Measurements from ENCODE around the gene RRM2. TPM values are rescaled to one million over a fixed set of nuclear protein-coding genes. Genes with fewer than 3 reads are reported as not detected.

RRM2 gene
- total RNA-seq, 1 experiment from 2014 or later: 129 TPM

- TF ChIP-seq ZNF532 (CRISPR knock-in tag; IDR thresholded peaks at IDR 0.05; ENCODE audit: borderline replicate concordance): no peak
- no peak for TF ChIP-seq ZSCAN18 (CRISPR knock-in tag; IDR thresholded peaks at IDR 0.05)
- no peak for TF ChIP-seq ELF4 (CRISPR knock-in tag; IDR thresholded peaks at IDR 0.05; ENCODE audit: low read depth)
- TF ChIP-seq, protein P1, sequence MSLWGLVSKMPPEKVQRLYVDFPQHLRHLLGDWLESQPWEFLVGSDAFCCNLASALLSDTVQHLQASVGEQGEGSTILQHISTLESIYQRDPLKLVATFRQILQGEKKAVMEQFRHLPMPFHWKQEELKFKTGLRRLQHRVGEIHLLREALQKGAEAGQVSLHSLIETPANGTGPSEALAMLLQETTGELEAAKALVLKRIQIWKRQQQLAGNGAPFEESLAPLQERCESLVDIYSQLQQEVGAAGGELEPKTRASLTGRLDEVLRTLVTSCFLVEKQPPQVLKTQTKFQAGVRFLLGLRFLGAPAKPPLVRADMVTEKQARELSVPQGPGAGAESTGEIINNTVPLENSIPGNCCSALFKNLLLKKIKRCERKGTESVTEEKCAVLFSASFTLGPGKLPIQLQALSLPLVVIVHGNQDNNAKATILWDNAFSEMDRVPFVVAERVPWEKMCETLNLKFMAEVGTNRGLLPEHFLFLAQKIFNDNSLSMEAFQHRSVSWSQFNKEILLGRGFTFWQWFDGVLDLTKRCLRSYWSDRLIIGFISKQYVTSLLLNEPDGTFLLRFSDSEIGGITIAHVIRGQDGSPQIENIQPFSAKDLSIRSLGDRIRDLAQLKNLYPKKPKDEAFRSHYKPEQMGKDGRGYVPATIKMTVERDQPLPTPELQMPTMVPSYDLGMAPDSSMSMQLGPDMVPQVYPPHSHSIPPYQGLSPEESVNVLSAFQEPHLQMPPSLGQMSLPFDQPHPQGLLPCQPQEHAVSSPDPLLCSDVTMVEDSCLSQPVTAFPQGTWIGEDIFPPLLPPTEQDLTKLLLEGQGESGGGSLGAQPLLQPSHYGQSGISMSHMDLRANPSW (CRISPR knock-in tag; conservative IDR thresholded peaks at IDR 0.05; ENCODE audit: low read depth): no peak
- no peak for TF ChIP-seq USF2 (CRISPR knock-in tag; IDR thresholded peaks at IDR 0.05)
These were observed 742 bp downstream of the RRM2 start (continued) for GRCh38 chr2:10123281-10123680.

DNA sequence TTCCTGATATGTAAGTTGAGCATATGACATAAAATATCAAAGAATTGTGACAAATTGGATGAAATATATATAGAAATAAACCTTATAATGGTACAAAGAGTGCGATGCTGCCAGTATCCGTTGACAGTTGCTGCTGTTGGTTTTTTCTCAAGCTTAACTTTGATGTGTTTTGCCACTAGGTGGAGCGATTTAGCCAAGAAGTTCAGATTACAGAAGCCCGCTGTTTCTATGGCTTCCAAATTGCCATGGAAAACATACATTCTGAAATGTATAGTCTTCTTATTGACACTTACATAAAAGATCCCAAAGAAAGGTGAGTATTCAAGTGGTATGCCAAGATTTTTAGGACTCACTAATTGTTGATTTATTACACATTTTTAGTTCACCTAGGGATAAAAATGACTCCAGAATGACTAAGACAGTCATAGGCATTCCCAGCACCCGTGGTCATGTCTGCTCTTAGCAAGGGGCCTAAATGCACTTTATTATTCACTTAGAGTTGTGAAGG is 2.1 kb downstream of the RRM2 start:
- peaks cover 61% of the 10 kb centered on the region for H3K36me3 Mint-ChIP-seq

More for the DNA sequence above, 2.1 kb downstream of the RRM2 start:
- peaks cover 36% of the 10 kb centered on the region for H3K4me1 Mint-ChIP-seq
- H3K4me3 Mint-ChIP-seq: peak overlapping the region; percentile 91
- CTCF ChIA-PET: interaction anchor here (0.5 to 3.2 kb wide), 25 partner anchors 8 to 322 kb away, joined by 3 to 47 read pairs (median 4); partner anchors contain the start of genes CYS1 and HPCAL1
- DNase-seq (ENCODE audit: low spot score) (no peak), ATAC-seq (no peak)
- H3K9me3 Mint-ChIP-seq: no peaks in the 10 kb centered on the region
- no peak overlapping the region for H3K27ac Mint-ChIP-seq
- H3K27me3 Mint-ChIP-seq (ENCODE audit: low read depth): no peaks in the 10 kb centered on the region
- no peak for TF ChIP-seq USF1 (CRISPR knock-in tag; IDR thresholded peaks at IDR 0.05)
- TF ChIP-seq CTCF (IDR thresholded peaks at IDR 0.05): peak; percentile 40
- TF ChIP-seq TCF7 (CRISPR knock-in tag; IDR thresholded peaks at IDR 0.05; ENCODE audit: low read depth): no peak
- POLR2A ChIA-PET: interaction anchor here (0.8 kb wide), 1 partner anchor 310 kb away, joined by 3 read pairs; no protein-coding TSS in a partner anchor

All from WTC11 (cell line).